Measurements from ENCODE around the gene KIAA1549.
"Not testable (repeated sequence)": the region's sequence is repeated elsewhere in the genome, so short reads cannot be mapped to it uniquely, and the experiment has no call there.

The KIAA1549 gene

GRCh38 chr7:138981332-138982203 lies at the start of gene KIAA1549:
TSS of gene KIAA1549 (minus strand) at chr7:138981389. CDS start at chr7:138981269, 120 bp downstream.
- peak; percentile 67 for DNase-seq

- no peak for DNase-seq
These were observed 48.2 kb upstream of the KIAA1549 start for GRCh38 chr7:139029353-139029752.

GRCh38 chr7:139026551-139026950 lies 45.4 kb upstream of the KIAA1549 start:
- DNase-seq: no peak

- not testable (repeated sequence) for DNase-seq
These were observed 44.7 kb upstream of the KIAA1549 start for GRCh38 chr7:139025861-139026260.

GRCh38 chr7:139023076-139023475 lies 41.9 kb upstream of the KIAA1549 start:
- no peak for DNase-seq

GRCh38 chr7:139022286-139022685 lies 41.1 kb upstream of the KIAA1549 start:
- DNase-seq: no peak

- DNase-seq: no peak
These were observed 37.7 kb upstream of the KIAA1549 start for GRCh38 chr7:139018910-139019309.

GRCh38 chr7:139016931-139017511 lies 35.8 kb upstream of the KIAA1549 start:
- peak; percentile 33 for DNase-seq

GRCh38 chr7:139011373-139011772 lies 30.2 kb upstream of the KIAA1549 start:
- no peak for DNase-seq

GRCh38 chr7:139004321-139005090 lies 23.3 kb upstream of the KIAA1549 start:
- no peak for DNase-seq

- DNase-seq: no peak
These were observed 18.2 kb upstream of the KIAA1549 start for GRCh38 chr7:138999414-138999813.

GRCh38 chr7:138992052-138992531 lies 10.9 kb upstream of the KIAA1549 start:
- DNase-seq: no peak

GRCh38 chr7:138987686-138988085 lies 6.5 kb upstream of the KIAA1549 start:
- no peak for DNase-seq

GRCh38 chr7:138982204-138982623 lies 1.0 kb upstream of the KIAA1549 start:
- DNase-seq: no peak

GRCh38 chr7:138980563-138981291 lies 462 bp downstream of the KIAA1549 start:
- no peak for DNase-seq

- no peak for DNase-seq
These were observed 1.1 kb downstream of the KIAA1549 start for GRCh38 chr7:138979988-138980562.

- DNase-seq: no peak
These were observed 1.8 kb downstream of the KIAA1549 start for GRCh38 chr7:138979226-138979979.

- DNase-seq: no peak
These were observed 2.5 kb downstream of the KIAA1549 start for GRCh38 chr7:138978541-138979184.

- not testable (repeated sequence) for DNase-seq
These were observed 5.0 kb downstream of the KIAA1549 start for GRCh38 chr7:138976161-138976560.

- DNase-seq: no peak
These were observed 5.7 kb downstream of the KIAA1549 start for GRCh38 chr7:138975343-138976104.

Data from amniotic stem cell (primary cell).